COR-L47 (cell line): Measurements from ENCODE around the gene SBF1.

Source experiments
- DNase-seq: peaks from one replicate; lab custom pipeline; 2025; lab: John Stamatoyannopoulos, UW

Gene SBF1

GRCh38 chr22:50505776-50506610, 31.2 kb upstream of the SBF1 start:
- peak; percentile 93 for DNase-seq

DNA sequence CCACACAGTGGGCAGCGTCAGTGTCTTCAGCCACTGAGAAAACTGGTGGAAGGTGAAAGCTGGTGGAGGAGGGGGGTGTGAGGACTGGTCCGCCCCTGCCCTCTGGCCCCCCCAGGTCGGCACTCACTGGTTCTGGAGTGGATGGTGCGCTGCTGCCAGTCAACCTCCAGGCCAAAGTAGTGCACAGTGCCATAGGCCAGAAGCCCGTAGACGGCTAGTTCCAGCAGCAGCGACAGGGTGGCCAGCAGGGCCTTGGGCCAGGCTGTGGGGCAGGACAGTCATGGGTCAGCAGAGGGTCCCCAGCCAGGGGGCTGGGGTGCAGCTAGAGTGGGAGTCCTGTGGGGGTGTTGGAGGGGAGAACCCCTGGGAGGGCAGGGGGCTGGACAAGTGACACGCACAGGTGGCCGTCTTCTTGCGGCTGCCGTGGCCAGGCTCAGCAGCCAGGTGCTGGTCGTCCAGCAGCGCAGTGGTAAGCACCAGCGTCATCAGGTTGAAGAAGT, 30.5 kb upstream of the SBF1 start:
- no peak for DNase-seq

GRCh38 chr22:50504369-50505211, 29.8 kb upstream of the SBF1 start:
- DNase-seq, result no peak

DNA sequence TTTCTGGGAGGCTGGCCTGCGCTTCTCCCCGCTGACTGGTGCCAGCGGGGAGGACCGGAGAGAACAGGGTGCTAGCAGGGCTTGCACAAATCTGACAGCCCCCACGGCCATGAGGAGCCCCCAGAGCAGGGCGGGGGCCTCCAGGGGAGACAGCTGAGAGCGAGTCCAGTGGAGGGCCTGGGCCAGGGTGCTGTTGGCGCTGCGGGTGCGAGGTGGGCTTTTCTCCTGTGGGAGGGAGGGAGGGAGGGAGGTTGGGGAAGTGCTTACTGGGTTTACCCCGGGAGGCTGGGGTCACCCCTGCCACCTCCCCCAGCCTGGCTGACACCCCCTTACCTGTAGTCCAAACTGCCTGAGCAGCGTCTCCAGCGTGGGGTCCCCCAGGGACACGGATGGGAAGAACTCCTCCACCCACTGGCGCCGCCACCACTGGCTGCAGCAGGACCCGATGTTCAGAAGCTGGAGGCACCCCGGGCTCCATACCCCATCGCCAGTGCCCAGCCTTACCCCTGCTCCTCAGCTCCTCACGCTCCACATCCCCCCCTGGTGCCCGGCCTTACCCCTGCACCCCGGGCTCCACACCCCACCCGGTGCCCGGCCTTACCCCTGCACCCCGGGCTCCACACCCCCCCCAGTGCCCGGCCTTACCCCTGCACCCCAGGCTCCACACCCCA, 28.8 kb upstream of the SBF1 start:
- no peak for DNase-seq

DNA sequence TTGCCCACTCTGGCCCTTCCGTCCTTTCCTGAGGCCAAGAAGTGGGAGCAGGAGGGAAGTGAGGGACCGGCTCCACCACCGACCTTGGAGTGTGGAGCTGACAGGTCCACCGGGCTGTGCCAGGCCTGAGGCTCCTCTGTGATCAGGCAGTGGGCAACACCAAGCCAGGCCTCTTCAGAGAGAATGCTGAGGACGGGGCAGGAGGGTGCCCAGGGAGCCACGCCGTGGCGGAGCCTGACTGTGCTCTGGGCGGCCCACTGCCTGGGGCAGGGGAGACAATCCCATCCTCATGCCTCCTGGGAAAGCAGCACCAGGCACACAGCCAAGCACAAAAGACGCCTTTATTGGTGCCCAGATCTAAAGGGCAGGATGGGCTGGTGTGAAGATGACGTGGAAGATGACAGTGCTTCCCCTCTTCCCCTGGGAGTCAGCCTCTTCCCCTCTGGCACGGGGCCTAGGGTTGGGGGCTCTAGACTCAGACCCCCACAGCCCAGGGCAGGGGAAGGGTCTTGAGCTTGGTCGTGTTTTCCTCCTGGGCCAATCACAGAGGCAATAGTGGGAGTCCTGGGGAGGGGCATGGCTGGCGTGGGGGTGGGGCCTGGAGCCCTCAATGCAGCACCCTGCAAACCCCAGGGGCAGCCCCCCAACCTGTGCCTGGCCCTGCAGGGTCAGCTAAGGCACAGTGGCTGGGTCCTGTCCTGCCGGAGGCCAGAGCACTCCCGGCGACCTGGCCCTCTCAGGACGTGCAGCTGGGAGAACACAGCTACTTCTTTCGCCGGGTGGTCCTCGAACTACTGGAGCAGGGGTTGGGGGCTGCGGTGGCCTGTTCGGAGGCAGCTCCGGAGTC, 28.0 kb upstream of the SBF1 start:
- DNase-seq, result no peak

DNA sequence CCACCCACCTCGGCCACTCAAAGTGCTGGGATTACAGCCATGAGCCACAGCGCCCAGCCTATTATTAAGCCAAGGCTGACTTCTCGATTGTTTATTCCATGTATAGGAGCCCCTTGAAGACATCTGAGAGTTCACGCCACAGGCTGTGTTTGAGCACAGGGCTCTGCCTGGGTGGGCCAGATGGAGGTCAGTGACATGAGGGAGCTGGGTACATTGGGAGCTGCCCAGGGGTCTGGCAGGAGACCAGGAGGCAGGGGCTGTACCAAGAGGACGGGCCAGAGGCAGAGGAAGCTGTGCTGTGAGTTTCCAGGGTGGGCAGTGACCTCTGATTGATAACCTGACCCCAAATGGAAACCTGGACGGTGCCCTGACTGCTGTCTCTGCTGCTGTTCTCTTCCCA, 27.3 kb upstream of the SBF1 start:
- no peak for DNase-seq

DNA sequence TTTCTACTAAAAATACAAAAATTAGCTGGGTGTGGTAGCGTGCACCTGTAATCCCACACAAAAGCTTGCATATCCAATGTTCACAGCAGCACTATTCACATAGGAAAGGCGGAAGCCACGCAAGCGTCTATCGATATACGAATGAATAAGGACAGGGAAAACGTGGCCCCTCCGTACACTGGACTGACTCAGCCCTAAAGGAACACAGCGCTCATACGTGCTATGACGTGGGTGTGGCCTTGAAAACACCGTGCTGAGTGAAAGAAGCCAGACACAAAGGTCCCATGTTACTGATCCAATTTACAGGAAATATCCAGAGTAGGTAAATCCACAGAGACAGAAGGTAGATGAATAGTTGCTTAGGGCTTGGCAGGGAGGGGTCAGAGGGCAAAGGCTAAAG, 25.6 kb upstream of the SBF1 start:
- DNase-seq, result no peak

DNA sequence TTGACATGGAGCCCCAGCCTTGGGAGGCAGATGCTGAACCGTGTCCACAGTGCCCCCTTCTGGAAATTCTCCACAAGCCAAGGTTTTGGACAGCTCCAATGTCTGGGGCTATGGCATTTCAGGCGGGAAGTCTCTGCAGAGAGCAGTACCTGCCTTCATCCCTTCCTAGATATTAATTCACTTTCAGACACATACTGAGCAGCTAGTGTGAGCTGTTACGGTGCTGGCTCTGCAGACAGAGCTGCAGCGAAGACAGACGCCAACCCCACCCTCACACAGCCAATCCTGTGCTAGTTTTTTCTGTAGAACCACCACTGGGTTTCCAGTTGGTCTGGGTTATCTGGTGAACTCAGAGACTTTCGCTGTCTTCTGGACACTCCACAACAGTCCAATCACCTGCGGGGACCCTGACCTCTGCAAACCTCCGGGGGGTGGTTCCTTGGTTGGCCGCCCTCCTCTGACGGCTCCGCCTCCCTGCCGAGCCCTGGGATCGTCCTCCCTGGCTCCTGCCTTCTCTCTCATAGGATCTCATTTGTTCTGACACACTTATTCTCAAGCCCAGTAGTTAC, 23.6 kb upstream of the SBF1 start:
- DNase-seq, result peak; percentile 75

GRCh38 chr22:50497093-50497492, 22.3 kb upstream of the SBF1 start:
- no peak for DNase-seq

DNA sequence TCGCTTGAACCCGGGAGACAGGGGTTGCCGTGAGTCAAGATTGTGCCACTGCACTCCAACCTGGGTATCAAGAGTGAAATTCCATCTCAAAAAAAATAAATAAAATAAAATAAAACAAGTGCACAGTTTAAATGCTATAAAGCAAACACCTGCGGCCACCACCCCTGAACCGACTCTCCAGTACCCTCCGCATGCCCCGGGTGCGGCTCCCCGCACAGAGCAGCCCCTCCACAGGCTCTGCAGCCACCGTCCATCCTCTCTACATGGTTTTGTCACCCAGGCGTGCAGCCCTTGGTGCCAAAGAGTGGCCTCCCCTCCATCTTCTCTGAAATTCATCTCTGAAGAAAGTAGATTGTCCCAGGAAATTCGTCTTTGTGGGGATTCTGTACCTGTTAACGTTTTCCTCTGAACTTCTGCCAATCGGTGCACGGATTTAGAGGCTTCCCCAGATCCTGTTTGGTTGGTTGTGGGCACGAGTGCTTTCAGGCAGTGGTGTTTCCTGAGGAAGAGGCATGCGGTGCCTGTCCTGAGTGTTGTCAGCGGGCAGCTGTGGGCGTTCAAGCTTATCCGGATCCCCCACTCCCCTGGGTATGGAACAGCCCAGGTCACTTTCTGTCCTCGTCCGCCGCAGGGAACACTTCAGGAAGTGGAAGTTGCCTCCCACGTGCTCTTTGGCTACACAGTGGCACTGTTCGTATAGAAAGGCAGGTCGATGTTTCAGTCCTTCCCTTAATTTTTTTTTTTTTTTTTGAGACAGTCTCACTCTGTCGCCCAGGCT, 15.9 kb upstream of the SBF1 start:
- no peak for DNase-seq

DNA sequence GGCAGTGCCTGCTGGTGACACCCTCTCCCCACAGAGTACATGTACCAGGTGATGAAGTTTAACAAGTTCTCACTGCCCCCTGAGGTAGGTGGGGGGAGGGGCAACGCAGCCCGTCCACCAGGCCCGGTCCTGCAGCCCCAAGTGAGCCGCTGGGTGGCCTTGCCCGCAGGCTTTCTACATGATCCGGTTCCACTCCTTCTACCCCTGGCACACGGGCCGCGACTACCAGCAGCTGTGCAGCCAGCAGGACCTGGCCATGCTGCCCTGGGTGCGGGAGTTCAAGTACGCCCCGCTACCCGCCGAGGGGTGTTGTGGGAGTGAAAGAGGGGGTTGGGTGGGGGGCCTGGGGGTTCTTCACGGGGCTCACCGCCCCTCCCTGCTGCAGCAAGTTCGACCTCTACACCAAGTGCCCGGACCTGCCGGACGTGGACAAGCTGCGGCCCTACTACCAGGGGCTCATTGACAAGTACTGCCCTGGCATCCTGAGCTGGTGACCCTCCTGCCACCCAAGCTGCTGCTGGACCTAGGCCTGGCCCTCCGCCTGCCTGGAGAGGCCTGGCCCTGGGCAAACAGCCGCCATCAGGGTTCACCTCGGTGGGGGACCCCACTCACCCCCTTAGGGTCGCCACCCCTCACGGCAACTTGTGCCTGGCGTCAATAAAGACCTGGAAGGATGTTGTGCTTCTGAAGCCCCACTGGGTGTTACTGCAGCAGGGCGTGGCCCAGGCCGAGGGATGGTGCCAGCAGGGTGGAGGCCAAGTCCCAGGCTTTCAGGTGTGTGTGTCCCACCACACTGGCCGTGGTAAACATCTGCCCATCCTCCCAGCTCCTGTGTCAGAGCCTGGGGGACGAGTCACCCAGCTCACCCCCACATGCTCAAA, 14.8 kb upstream of the SBF1 start:
- DNase-seq, result no peak

- no peak for DNase-seq
These were observed 14.1 kb upstream of the SBF1 start for GRCh38 chr22:50488886-50489285.

DNA sequence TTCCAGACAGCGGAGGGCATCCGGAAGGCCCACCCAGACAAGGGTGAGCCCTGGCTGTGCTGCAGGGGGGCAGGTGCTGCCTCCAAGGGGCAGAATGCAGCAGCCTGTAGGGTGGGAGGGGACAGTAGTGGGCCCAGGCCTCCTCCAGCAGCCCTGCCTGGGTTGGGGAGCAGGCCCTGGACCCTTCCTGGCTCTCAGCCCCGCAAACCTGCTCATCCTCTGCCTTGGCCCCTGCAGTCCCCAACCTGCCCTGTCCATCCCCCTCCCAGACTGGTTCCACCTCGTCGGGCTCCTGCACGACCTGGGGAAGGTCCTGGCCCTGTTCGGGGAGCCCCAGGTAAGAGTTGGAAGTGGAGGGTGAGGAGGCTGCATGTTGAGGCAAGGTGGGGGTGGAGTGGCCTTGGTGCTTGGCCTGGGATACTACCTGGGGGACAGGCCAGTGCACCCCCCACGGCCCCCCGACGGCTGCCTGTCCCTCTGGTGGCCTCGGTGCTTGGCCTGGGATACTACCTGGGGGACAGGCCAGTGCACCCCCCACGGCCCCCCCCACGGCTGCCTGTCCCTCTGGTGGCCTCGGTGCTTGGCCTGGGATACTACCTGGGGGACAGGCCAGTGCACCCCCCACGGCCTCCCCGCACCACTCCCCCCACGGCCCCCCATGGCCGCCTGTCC, 13.3 kb upstream of the SBF1 start:
- DNase-seq, result no peak

DNA sequence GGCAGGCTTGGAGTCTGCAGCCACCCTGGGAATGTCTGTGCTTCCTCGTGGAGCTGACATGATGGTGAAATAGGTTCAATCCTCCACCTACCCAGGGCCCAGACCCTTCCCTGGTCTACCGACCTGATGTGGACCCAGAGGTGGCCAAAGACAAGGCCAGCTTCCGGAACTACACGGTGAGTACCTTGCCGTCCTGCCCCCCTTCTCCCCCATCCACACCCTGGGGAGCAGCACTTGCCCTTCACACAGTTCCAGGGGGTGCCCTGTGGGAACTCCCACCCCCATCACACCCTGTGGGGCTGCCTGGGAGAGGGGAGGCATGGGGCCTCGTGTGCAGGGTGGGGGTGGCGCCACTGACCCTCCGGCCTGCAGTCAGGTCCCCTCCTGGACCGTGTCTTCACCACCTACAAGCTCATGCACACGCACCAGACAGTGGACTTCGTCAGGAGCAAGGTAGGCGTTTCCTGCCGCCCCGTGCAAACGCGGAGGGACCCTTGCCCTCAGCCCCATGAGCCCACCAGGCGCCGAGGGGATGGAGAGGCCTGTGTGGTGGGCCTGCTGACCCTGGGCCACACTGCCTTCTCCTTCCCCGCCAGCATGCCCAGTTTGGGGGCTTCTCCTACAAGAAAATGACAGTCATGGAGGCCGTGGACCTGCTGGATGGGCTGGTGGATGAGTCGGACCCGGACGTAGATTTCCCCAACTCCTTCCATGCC, 12.6 kb upstream of the SBF1 start:
- no peak for DNase-seq

DNA sequence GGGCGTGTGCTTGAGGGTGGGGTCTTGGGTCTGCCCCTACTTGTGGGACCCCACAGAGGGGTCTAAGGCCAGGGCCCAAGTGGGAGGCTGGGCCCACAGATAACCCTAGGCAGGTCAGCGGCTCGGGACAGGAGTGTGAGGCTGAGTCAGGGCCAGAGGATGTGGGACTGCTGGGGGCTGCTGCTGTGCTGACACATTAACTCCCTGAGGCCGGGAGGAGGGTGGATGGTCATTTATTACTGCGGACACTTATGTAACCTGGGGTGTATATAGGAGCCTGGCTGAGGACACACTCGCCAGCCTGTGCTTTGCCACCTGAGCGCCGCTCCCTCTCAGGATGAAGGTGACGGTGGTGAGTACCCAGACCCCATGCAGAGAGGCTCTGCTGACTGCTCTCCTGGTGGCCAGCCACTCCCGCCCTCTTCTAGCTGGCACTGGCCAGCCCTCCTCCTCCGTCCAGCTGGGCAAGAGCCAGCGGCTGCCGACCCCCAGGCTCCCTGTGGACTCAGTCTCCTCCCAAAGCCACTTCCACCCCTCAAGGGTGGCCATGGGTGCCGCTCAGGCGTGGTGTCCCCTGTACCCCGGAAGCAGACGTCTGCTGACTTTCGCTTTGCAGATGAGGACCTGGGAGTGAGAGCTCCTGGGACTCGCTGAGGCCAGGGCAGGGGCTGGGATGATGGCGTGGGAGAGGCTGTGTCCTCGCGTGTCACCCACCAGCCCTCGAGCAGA, 11.9 kb upstream of the SBF1 start, which contains the start of gene MIOX:
Gene MIOX (plus strand): TSS at position 299 of the 729 bp plus-strand sequence. CDS start 39 bp downstream, at position 338.
- DNase-seq, result no peak

- DNase-seq, result no peak
These were observed 10.6 kb upstream of the SBF1 start for GRCh38 chr22:50485221-50486131.
